Uterus (tissue), 2 donors: ENCODE results near the gene RAI14.

Experiments
- CTCF ChIP-seq, 4 experiments: fragments of 200-600 bp in 2 of 4; fragments of 450-650 bp in 2 of 4; sonication (generic) in 2 of 4; IDR thresholded peaks; one replicate each; pipeline ENCODE4 v1.5.1; 2016 to 2019; ENCODE audit warnings: antibody characterized with exemption in 4 of 4, mild to moderate bottlenecking in 2 of 4, moderate library complexity in 1 of 4
- POLR2A ChIP-seq, 2 donors: fragments of 450-650 bp; IDR thresholded peaks; one replicate each; pipeline ENCODE4 v1.6.1; 2016; ENCODE audit warnings: antibody characterized with exemption in 2 of 2, mild to moderate bottlenecking in 1 of 2, moderate library complexity in 1 of 2

GRCh38 chr5:34719029-34719428, 62.9 kb downstream of the RAI14 start:
- no peak for TF ChIP-seq CTCF (IDR thresholded peaks at IDR 0.05)
- TF ChIP-seq POLR2A (IDR thresholded peaks at IDR 0.05): no peak
